HG03558 (cell line): ENCODE data around the gene BOD1.
A peak's percentile ranks its signal among the peaks of the same experiment; 100 is the strongest.
"Not testable (repeated sequence)": the region's sequence is repeated elsewhere in the genome, so short reads cannot be mapped to it uniquely, and the experiment has no call there.

Experiments
- ATAC-seq: cut with Tn5 transposase; IDR thresholded peaks from one replicate; pipeline ENCODE4 v1.9.1; 2021; ENCODE audit warnings: moderate number of reproducible peaks; ENCODE audit not compliant: unreplicated experiment; ENCODE audit errors: extremely low read depth

The BOD1 gene

DNA sequence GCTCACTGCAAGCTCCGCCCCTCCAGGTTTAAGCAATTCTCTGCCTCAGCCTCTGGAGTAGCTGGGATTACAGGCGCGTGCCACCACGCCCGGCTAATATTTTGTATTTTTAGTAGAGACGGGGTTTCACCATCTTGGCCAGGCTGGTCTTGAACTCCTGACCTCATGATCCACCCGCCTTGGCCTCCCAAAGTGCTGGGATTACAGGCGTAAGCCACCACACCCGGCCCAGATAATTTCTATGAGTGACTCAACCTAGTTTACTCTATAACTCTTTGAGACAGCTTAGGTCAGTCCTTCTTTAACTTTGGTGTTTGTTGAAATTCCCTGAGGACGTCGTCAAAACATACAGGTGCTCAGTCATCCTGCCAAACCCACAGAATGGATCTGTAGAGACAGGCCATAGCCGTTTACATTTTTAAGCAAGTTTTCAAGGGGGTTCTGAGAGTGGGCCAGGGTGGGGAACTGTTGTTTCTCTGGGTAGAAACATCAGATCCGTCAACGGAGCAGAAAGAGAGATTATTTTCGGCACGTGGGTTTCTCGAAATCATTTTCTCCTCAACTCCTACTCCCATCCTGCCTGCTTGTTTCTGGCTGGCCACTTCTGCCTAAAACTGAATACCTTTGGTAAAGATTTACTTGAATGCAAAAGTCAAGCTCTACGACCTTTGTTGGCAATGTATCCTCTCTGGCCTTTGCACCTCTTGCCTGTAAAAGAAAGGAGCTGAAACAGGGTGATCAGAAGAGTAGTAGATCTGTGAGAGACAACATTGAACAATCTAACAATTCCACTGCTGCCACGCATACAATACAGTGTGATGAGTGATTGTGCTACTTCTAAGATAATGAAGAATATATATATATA lies 6.0 kb upstream of the BOD1 start:
- no peak for ATAC-seq

DNA sequence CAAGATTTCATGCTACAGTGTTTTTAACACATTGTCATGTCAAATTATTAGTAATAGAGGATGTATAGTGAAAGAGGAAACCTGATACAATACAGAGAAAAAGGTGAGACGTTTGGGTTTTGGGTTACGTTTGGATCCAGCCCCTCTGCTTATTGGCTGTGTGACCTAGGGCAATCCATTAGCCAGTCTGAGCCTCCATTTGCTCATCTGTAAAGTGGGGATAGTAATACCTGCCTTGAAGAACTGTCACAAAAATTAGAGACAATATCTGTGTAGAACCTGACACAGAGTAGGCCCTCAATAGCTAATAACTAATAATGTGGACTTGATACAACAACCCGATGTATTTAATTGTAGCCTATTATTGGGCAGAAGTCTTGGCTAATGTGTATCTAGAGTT lies 4.3 kb upstream of the BOD1 start:
- no peak for ATAC-seq

DNA sequence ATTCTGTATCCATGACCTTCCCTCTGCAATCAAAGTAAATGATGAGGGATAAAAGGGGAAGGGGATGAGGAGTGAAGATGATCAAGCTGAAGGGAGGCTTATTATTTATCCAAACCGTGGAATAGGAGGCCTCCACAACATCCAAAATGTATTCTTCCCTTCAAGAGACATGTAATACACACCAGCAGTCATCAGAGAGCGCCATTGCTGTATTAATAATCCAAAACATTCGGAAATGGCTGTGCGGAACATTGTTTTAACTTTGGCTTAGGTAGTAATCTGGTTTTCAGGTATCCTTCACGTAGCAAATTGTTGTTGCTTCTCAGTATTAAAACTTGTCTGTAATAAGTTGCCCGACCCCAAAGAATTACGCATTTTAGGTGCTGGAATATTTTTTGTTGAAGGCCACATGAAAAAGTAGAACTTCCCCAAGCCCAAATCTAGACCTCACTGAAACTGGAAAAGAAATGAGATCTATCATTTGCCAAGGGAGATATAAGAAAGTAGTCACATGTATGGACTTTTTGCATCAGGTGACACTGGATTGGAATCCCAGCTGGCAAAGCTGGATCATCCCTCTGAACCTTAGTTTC lies 2.6 kb upstream of the BOD1 start:
- ATAC-seq, result no peak

DNA sequence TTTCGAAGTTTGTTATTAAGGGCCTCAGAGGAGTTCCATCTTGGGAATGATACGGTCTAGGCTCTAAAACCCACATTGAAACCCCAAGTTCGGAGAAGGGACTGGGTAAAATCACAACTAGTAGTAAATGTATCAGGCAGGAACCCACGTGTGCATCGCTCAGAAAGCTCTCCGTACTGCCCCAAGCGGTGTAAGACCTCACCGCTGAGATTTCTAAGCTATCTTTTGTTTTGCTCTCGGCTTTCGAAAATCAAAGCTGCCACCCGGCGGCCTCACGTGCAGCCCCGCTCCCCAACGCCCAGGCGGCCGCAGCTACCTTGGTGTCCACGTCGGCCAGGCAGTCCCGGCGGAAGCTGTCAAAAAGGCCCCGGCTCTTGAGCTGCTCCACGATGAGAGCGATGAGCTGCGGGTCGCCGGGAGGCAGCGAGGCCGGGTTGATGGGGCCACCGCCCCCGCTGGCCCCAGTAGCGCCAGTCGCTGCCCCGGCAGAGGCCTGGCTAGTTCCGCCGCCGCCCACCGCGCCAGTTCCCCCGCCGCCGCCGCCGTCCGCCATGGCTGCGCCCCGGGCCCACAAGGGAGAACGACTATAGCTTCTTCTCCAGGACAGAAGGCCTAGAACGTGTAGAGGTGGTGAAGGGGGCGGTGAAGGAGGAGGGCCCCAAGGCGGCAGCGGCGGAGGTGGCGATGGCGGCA lies 420 bp downstream of the BOD1 start:
- peak; percentile 47 for ATAC-seq

DNA sequence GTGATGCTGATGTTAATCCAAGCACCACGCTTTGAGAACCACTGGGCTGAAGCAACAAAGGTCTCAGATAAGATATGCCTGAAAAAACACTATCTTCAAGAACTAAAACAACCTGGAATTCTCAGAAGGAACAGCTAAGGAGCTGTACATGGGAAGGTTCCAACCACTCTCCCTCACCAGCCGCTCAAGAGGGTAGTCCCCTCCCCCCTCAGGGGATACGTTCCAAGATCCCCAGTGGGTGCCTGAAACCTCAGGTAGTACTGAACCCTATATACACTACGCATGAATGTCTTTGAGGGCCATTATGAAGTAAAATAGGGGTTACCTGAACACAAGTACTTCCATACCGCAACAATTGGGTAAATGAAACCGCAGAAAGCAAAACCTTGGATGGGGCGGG lies 1.9 kb downstream of the BOD1 start:
- ATAC-seq, result no peak

DNA sequence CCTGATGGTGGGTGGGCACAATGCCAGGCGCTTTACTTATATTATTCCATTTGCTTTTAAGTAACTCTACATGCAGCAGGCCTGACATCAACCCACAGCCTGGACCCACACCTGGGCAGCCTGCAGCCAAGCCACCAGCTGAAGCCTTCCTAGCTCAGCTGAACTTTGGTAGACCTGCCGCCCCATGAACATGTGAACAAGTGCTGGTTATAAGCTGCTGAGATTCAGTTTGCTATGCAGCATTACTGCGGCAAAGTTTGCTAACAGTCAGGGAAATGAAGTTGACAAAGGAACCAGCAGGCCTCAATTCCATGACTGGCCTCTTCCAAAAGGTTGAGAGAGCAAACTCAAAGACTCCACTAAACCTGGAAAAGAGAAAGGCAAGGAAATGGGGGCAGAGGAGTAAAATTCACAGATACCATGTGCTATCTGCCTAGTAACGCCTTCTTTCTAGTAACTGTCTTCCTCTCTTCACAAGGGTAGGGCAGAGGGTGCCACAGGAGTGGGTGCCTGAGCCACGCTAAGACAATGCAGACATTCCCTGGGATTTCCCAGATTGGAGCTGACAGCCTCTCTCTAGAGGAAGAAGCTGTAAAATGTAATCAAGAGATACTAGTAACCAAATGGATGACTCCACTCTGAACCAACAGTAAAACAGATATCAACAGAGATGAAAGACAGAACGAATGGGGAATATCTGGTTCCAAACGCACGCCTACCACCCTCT lies 2.9 kb downstream of the BOD1 start:
- no peak for ATAC-seq

DNA sequence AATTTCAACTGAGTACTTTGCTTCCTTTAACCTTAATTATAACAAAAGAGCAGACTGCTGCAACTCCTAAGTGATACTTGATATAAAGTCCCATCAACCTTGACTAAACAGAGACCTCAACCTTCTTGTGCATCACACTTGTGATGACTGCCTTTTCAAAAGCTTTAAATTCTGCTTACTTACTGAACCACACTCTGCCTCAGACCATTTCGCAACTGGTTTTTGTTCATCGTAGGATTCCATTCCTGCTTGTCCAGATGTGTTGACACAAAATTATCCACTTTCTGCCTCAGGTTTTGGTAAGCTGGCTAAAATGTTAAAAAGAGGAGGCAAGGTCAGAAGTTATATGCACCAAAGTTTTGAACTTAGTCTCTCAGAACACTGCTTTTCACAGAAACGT lies 3.5 kb downstream of the BOD1 start:
- no peak for ATAC-seq

DNA sequence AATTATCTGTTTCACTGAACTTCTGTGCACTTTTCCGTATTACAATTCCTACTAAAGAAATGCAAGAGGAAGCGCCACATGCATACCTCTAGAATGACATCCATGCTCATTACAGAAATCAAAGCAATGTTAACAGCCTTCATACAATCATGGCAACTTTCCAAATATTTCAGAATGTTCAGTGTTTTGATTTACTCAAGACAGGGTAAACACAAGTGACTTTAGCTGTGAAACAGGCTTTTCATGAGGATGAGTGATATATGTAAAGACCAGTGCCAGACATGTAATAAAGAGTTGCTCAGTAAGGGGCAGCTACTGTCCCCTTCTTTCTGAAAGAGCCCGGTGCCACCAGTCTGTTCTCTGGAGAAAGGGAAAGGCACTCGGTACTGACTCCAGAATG lies 4.7 kb downstream of the BOD1 start:
- no peak for ATAC-seq

DNA sequence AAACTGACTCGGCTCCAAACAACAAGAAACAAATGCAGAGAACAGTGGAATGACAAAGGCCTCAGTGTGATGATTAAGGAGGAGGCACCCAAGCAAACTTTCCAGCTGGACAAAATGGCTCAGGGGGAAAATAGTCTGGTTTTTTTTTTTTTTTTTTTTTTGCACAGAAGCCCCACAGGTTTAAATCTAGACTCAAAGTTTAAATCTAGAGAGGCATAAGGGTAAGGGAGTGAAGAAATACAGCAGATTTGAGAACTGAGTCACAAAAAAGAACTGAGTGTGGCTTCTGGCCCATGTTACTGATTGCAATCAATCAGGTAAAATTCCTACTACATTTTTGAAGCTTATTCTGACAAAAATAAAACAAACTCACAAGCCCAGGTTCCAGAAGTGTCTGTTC lies 12.3 kb downstream of the BOD1 start:
- ATAC-seq, result no peak

DNA sequence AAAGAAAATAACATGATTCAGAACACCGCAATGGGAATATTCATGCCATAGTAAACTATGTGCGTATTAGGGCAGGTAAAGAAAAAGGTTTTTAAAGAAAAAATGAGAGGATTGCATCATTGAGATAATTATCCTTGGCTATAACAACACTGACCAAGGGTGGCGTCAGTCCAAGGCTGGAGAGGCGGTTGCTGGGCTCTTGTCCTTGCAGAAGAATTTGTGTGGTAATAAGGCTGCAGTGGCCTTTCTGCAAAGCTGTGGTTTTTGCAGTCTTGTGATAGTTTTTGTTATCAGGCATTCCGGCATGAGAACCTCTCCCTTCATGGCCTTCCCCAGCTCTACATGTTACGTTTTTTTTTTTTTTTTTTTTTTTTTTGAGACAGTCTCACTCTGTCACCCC lies 14.0 kb downstream of the BOD1 start:
- no peak for ATAC-seq

DNA sequence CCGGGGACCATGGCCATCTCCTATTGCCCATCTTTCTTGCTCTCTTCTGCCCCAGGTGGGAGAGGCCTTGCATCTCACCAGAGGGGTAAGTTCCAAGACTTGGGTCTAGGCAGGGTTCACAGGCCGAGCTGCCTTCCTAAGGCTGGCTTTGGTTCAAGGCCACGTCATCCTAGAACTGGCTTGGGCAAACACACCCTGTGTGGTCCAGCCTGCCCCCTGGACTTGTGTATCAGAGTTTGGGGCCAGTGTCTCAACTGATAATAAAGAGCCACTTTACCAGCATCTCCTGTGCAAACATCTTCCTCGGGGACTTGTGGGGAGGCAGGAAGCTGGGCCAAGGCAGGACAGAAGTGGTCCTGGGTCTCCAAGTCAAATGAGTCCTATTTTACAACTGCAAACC lies 17.8 kb downstream of the BOD1 start:
- ATAC-seq, result no peak

DNA sequence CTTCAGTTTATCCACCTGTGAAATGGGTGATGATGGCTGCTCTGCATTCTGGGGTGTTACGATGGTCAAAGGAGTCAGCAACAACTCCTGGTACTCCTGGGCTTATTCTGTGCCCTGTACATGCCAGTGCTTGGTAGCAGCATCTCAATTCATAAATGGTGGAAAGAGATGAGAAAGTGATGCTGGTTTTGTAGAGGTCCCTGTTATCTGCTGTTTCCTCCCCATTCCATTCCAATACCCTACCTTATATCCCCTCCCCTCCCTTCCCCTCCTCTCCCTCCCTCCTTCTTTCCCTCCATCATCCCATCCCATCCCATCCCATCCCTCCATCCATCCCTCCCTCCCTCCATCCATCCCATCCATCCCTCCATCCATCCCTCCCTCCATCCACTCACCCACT lies 19.1 kb downstream of the BOD1 start:
- ATAC-seq, result no peak

DNA sequence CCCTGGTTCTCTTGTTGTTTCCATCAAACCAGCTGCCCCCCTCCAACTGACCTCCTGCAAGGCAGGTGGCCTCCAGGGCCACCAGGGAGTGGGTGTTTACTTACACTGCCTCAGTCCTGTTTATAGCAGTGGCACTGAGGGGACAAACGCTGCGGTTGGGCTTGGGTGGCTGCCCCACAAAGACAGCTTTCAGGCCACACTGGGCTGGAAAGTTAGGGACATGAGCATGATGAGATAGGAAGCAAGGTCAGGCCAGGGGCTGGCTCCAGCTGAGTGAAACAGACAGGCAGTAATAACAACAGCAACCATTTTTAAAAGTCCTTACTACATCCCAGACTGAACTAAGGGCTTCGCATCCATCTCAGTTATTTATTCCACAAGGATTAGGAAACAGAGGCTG lies 20.6 kb downstream of the BOD1 start:
- no peak for ATAC-seq

DNA sequence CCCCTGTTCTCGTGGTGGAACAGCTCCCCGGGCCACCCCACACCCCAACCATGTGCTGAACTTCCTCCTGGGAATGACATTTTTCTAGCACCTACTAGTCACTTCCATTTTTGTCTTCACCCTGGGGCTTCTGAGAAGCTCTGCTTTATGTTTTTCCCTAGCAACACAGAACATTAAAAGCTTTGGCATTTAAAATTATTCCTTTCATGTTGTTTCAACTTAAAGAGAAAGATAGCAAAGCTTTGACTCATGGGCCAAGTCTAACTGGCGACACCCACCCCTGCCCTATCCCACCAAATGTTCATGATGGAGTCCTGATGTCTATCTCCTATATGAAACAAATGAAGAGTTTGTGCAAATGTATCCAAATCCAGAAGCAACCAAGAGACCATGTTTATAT lies 22.4 kb downstream of the BOD1 start:
- no peak for ATAC-seq

DNA sequence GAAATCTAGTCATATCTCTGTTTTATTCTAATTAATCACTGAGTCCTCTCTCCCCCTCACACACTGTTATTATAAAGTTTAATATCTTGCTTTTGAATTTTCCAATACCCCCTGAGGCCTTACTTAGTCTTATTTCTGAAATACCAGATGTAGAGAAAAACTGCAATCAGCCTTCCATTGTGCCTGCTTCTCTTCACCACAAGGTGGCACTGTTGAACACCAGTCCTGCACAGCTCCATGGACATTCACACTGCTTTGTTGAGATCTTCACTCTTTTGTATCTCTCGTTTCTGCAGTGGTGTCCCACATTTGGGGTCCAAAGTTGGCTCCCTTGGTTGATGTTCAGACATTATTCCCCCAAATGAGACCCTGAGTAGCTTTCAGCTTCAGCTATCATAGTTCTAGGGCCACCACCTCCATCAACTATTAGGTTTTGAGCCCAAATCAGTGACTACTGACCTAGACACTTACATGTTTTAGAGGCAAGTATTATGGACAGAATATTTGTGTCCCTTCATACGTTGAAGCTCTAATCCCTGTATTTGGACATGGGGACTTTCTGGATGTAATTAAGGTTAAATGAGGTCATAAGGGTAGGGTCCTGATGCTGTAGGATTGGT lies 24.3 kb downstream of the BOD1 start:
- ATAC-seq, result no peak

DNA sequence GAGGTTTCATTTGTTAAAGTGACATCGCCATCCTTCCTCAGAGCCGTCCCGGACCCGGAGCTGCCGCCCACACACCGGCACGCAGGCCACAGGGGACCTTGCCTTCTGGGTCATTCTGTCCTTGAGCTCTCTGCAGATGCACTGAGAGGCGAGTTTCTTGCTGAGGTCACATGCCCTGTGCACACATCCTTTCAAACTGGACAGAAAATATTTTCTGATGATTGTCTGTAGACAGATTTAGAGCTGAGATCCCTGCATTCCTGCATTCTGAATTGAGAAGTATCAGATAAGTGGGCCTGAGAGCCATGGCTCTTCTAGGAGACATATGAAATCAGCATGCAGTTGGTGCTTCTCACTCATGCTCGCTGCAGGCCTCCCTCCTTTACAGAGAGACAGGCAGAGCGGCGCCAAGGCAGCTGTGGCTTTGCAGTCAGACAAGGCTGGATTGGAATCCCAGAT lies 25.4 kb downstream of the BOD1 start:
- no peak for ATAC-seq

DNA sequence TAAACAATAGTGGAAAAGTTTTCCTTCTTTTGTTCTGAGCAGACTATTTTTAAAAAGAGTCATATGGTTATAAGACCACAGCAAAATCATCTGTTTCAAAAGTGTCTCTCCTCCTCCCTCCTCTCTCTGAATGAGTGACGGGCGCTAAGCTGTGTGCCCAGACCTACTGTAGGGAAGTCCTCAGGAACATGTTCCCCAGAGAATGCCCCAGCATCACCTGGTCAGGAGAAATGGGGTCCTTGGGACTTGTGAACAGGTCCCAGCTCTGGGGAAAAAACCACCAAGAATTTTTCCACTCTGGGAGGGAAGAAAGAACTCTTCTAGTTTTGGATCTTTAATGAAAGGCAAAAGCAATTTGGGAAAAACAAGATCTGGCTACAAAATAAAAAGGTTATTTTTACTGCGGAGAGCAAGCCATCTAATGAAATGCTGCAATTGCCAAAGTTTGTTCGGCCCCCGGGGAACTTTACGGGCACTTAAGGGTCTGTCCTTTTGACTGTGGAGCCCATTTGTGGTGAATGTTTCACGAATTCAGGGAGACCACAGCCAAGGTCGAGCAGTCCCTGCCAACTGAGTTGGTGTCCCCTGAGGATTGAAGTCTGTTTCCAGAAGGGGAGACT lies 25.9 kb downstream of the BOD1 start:
- ATAC-seq, result no peak

DNA sequence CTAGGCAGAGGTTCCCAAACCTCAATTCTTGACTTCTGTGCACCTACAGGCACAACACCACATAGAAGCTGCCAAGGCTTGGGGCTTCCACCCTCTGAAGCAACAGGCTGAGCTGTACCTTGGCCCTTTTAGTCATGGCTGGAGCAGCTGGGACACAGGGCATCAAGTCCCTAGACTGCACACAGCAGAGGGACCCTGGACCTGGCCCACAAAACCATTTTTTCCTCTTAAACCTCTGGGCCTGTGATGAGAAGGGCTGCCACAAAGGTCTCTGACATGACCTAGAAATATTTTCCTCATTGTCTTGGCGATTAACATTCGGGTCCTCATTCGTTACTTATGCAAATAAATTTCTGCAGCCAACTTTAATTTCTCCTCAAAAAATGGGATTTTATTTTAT lies 30.3 kb downstream of the BOD1 start:
- ATAC-seq, result not testable (repeated sequence)

DNA sequence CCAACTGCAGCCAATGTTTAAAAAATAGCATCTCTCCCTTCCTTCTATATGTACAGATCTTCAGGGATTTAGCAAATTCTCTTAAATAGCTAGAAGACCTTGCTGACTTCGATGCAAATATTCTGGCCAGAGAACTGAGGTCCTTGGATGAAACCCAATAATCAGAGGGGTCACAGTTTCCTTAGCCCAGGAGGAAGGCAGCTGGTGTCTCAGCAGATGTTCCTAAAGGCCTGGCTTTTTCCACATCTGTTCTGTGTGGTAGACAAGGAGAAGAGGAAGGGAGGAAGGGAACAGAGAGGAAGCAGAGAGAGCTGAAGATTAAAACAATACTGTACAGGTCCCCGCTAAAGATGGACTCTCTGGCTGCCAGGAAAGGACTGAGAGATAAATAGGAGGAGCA lies 33.1 kb downstream of the BOD1 start:
- ATAC-seq, result no peak
